ENCODE measurements around the gene E2F8.

- TF ChIP-seq POLR2A (IDR thresholded peaks at IDR 0.05) (no peak), CTCF (IDR thresholded peaks at IDR 0.05) (no peak)
These were observed 13.1 kb upstream of the E2F8 start for GRCh38 chr11:19253817-19254216.

Data from testis (tissue), 2 donors.